GM19043 (cell line): ENCODE measurements around the gene FABP7.

Experiments
- ATAC-seq: cut with Tn5 transposase; IDR thresholded peaks from one replicate; pipeline ENCODE4 v1.9.1; 2021; ENCODE audit warnings: low read depth; ENCODE audit not compliant: unreplicated experiment

The FABP7 gene

DNA sequence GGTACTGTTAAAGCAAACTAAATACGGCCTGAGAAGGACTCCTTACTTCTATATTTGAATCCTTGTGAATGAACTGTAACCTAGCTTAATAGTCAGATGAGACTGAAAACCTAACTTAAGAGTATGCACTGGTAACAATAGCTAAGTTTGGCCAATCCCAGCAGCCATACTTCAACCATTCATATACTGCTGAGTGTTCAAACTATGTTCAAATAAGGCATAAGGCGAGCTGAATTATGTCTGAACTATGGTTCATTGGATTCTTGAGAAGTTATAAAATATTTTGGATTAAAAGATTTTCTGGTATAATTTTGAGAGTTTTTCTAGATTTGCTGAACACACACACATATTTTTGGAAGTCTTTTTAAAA, 11.8 kb downstream of the FABP7 start:
- ATAC-seq = no peak

DNA sequence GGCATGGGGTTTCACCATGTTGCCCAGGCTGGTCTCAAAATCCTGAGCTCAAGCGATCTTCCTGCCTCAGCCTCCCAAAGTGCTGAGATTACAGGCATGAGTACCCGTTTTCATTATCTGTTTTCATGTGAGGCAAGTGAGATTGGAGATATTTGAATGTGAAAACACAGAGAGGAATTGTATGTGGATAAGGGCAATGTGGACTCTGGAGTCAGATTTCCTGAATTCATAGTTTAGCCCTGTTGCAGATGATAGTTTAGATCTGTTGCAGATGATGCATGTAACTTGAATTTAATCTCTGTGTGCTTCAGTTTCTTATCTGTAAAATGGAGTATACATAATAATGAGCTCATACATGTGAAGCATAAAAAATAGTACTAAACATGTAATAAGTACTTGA, 13.2 kb downstream of the FABP7 start:
- ATAC-seq = no peak

DNA sequence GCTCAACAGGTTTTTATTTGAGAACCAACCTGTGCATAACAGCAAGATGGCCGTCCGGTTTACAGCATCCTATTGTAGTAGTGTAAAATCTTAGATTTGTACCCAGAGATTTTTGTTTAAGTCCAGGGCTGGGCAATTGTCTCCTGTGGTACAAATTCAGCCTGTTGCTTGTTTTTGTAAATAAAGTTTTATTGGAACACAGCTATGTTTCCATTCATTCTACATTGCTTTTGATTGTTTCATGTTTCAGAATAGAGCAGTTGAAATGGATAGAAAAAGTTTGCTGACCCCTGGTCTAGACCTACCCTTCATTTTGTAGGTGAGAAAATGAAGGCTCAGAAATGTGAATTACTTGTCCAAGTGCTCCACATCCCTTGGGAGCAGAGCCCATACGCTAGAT, 18.0 kb downstream of the FABP7 start:
- ATAC-seq = no peak

DNA sequence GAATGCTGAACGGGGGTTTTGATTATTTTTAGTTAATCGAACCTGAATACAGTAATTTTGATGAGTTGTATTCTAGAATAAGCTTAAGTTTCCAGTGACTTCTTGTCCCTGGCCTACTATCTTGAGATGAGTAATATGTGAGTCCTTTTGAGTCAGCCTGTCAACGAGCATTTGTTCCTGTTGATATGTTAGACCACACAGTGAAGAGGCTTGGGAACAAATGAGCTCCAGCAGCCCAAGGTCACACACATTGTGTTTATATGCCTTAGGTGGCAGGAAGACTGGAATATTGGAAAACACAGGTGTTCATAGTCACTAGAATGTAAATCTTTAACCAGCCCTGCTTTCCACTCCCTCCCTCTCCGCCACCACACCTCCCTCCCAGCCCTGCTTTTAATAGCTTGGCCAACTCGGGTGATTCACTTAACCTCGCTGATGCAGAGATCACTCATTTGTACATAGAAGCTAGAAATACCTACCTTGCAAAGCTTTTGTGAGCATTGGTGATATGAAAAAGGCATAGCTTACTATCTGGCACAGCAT, 18.7 kb downstream of the FABP7 start:
- ATAC-seq = peak; percentile 74

DNA sequence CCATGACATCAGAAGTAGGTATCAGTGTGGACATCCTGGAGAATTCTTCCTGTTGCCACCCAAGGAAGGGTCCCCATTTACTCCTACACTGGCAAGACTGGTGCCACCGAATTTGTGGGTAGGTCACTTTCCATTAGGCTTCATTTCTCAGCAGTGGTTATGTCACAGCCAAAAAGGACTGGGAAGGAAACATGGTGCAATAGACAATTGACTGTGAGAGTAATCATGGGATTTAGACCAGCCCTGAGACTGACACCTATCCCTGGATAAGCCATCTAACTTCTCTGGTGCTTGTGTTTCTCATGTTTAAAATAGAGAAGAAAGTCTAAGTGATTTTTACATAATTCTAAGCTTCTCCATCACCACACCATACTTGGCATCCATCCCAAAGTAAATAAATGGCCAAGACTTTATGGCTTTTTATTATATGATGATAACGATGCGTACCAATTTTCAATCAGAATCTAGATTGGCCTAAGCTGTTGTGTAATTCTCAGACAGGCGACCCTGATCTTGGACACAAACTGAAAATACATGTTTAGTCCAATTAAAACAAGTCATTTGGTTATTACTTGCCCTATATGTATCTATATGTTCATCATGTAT, 19.7 kb downstream of the FABP7 start:
- ATAC-seq = no peak

DNA sequence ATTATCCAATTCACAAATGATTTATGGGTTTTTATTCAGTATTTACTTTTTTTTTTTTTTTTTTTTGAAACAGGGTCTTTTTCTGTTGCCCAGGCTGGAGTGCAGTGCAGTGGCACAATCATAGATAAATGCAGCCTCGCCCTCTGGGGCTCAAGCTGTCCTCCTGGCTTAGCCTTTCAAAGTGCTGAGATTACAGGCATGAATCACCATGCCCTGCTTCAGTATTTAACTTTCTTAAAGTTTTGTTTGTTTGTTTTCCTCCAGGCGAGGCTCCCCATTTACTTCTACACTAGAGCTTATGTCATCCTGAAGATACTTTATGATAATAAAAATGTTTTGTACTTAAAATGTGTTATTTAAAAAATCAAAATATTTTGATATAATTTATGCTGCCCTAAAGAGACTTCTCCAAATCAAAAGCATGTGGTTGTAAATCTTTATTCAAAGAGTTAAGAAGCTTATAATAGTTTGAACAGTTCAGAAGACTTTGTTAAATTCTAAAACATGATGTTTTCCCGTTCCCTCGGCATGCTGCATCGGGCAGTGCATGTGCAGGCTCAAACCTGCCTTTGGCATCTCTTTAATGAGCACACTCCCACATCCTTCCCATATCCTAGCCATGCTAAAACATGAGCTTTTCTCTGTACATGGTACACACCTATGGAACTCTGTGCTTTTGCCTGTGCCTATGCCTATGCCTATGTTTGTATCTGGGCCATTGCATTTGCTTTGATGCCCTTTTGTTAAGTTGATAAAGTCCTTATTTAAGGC, 20.6 kb downstream of the FABP7 start:
- ATAC-seq = no peak

DNA sequence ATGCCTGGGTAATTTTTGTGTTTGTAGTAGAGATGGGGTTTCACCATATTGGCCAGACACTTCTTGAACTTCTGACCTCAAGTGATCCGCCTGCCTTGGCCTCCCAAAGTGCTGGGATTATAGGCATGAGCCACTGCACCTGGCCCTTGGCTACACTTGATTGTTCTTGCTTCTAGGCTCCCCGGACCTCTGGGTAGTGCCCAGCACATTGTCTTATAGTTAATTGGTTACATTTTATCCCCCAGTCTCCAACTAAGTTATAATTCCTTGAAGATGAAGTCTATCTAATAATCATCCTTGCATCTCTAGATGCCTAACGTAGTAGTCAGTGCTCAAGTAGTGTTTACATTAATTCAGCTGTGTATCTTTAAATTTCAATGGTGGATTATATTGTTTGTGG, 21.4 kb downstream of the FABP7 start:
- no peak for ATAC-seq

DNA sequence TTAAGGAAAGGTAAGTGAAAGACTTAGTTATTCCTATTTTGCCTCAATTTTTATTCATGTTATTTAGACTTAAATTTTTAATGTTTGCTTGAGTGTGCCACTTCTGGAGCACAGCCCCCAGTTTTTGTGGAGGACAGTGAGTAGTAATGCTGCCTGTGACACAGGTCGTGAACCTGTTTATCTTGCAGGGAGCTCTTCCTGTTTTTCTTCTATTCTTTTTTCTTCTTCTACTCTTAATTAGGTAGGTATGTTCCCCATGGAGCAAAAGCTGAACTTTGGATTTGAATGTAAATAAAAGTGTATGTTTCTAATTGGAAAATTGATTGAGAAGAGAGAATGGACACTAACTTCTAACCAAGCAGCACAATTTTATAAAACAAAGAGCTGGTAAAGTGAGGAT, 21.9 kb downstream of the FABP7 start:
- ATAC-seq = no peak

DNA sequence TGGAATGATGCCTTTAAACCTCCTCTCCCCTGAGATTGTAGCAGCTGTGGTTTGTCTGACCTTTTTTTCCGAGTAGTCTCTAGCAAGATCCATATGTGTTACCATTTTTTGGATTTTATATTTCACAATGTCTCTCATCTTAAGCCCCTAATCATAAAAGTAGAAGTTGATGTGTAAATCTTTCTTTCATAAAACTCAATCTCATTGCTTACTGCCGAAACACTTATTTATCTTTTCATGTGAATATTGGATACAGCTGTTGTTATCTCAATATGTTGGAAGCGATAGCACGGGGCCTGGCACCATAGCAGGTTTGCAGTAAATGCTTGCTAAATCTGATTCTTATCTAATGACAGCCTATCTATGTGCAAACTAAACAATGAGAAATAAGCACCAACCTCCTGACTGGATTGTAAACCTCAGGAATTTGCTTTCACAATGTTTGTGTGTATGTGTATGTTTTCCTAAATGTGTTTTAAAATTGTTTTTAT, 23.7 kb downstream of the FABP7 start:
- ATAC-seq = no peak

DNA sequence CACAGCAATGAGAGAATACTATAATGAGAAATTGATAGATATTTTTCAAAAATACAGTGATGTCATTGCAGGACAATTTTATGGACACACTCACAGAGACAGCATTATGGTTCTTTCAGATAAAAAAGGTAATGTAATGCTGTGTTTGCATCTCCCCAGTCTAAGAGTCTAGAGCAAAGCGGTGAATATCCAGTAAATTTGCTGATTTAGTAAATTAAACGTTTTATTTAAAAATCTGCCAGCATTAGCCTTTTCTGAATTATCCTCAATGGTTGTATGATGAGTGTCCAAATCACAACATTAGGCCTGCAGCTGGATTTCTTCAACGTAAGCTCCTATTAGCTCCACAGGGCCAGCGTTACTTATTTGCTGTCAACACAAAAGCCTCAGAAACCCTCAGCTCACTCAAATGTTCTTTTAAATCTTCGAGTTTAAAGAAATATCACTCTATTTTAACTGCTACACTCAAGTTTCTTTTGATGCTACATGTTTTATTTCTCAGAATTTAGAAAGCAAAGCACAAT, 25.5 kb downstream of the FABP7 start:
- no peak for ATAC-seq

DNA sequence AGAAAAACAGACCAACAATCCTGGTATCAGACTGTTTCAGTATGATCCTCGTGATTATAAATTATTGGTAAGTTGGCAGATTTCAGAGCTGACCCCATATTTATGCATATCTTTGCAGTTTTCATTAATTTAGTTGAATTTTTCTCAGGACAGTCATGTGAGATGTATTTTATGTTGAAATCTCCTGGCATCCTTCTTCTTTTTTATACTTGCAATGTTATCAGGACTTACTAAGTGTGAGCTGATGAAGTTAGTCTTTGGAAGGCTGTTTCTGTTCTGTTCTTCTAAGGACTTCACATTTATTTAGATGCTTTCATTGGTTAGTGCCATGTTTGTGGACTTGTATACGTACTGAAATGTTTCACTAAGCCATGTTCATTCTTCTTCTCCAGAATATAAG, 26.8 kb downstream of the FABP7 start:
- no peak for ATAC-seq

DNA sequence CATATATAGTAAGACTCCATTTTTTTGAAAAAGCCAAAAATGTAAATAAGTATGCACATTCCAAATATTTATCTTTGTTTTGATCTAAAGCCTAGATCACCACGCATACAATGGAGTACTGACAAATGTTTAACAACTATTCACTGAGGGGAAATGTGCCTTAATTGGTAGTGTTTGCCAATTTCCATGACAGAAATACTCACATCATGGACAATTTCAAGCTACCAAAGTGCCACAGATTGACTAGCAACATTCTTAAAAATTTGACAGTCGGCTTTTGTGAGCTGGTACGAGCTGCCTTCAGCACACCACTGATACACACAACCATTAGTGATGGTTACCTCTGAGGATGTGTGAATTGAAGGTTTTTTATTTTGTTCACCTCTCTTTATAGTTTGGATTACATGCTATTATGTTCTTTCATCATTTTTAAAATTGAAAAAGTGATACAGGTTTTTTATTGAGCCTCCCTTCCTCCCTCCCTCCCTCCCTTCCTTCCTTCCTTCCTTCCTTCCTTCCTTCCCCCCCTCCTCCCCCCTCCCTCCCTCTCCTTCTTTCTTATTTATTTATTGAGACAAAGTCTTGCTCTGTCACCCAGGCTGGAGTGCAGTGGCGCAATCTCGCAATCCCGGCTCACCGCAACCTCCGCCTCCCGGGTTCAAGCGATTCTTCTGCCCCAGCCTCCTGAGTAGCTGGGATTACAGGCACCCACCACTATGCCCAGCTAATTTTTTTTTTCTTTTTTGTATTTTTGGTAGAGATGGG, 28.8 kb downstream of the FABP7 start:
- no peak for ATAC-seq

DNA sequence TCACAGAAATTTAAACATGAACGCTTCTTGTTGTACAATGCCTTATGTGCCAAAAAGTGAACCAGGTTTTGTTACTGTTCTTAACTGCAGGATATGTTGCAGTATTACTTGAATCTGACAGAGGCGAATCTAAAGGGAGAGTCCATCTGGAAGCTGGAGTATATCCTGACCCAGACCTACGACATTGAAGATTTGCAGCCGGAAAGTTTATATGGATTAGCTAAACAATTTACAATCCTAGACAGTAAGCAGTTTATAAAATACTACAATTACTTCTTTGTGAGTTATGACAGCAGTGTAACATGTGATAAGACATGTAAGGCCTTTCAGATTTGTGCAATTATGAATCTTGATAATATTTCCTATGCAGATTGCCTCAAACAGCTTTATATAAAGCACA, 29.5 kb downstream of the FABP7 start:
- ATAC-seq = no peak

DNA sequence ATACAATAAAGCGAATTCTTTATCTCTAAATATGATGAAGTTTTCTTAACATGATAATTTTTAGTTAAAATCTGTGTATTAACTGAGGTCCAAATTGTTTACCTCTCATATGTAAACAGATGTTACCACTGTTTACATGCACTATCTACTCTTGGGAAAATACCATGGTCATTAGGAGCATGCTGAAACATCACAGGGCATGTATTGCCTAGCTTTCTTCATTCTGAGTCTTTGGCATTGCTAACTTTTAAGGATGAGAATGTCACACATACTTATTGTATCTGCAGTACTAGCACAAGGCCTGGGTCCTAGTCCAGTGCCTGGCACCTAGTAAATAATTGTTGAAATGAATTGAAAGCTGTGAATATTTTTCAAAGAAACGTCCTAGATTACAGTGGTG, 30.2 kb downstream of the FABP7 start:
- ATAC-seq = no peak

DNA sequence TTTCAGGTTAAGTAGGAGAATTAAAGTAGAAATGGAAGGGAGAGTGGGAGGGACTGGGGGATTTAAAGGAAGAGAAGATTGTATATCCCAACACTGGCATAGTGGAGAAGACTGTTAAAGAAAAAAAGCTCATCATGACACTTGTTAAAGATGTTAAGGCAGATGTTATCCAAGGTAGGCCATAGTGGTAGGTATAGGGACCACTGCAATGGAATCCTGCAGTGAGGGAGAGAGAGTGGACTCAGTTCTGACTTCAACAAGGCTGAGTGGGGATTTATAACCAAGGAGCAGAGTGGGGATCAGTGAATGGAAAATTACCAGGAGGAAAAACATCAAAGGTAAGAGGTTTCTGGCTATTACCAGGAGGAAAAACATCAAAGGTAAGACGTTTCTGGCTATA, 30.7 kb downstream of the FABP7 start:
- ATAC-seq = no peak

DNA sequence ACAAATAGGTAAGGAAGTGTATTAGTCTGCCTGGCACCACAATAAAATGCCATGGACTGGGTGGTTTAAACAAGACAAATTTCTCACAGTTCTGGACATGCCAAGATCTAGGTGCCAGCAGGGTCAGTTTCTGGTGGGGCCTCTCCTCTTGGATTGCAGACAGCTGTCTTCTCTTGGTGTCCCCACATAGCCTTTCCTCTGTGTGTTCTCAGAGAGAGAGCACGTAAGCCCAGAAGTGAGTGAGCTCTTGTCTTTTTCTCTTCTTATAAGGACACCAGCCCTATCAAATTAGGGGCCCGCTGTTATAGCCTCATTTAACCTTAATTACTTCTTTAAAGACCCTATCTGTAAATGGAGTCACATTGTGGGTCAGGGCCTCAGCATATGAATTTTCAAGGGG, 37.8 kb downstream of the FABP7 start:
- no peak for ATAC-seq

DNA sequence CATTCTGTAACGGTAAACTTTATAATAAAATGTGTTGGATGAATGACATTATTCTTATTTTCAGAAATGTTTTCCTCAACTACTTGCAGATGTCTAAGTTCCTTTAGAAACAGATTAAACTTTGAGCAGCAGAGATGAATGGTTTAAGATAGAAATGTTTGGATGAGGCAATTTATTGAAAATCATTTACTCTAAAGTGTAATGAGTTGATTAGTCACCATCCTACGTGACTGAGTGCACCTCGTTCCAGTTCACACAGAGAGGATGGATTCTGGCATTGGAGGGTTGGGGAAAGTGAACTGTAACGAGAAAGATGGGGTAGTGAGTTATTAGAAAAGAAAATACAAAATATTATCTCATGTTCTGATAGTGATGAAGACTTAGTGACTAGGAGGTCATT, 38.2 kb downstream of the FABP7 start:
- ATAC-seq = no peak

DNA sequence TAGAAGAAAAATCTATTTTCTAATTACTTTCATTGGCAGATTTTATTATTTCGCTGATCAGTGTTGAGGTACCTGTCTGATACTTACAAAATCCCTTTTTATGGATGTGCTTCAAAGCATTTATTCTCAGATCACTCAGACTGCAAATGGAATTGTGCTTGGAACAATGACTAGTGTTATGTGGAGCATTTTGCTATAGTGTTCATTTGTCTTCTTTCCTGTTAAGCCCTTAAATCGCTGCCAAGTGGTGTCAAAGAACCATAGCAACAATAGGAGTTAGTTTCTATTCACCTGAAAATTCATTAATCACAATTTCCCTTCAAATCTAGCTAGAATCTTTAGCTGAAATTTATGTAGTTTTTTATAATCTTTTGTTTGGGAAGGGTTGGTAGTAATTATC, 39.4 kb downstream of the FABP7 start:
- ATAC-seq = no peak

DNA sequence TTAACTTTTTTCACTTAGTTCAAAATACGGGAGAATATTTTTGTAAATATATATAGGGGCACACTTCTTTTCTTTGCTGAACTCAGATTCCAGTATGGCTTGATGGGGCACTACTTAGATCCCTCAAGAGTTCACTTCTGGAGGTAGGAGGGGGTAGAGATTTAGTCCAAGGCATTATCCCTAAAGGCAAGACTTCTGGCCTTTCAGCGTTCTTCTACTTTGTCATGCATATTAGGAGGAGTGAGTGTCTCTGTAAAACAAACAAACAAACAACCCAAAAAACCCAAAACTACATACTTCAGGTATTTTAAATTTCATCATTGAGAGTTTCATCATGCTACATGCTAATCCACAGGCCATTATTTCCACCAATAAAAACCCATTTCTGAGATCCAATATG, 41.6 kb downstream of the FABP7 start:
- no peak for ATAC-seq

DNA sequence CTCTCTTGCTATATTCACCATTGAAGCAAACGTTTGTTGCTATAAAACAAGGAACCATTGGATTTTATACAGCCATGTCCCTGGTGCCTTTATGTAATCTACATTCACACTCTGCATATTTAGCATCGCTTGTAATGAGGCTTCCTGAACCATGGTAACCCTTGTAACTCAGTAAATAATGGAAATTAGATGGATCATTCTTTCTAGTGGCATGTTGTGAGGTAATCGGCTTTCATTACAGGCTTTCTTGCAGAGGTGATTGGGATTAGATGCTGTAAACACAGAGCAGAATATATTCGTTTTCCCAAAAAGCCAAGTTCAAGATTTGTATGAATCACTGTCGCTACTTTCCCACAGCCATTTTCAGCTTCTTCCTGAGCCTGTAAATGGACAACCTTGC, 45.6 kb downstream of the FABP7 start:
- ATAC-seq = no peak

DNA sequence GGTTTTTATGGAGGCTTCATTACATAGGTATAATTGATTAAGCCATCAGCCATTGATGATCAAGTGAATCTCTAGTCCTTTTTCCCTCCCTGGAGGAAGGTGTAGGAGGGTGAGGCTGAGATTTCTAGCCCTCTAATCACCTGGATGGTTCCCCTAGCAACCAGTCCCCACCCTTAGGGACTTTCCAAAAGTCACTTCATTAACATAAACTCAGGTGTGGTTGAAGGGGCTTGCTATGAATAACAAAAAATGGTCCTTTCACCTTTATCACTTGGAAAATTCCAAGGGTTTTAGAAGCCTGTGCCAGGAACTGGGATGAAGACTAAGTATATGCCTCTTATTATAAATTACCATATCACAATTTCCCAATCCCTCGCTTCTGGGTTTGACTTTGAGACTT, 49.9 kb downstream of the FABP7 start:
- no peak for ATAC-seq
